ENCODE data around the gene RSPH1. TPM values are rescaled to one million over a fixed set of nuclear protein-coding genes. Genes with fewer than 3 reads are reported as not detected.

The RSPH1 gene
- total RNA-seq, 4 donors from 2014 or later = 0.81 to 3.2 (median 2.0) TPM

- H3K36me3 ChIP-seq = no peaks in the 10 kb centered on the region
- H3K27ac ChIP-seq = no peak overlapping the region
- no peak for TF ChIP-seq POLR2A (IDR thresholded peaks at IDR 0.05)
- TF ChIP-seq POLR2AphosphoS5 (IDR thresholded peaks at IDR 0.05) = no peak
- TF ChIP-seq EP300 (IDR thresholded peaks at IDR 0.05) = no peak
- no peak for TF ChIP-seq CTCF (IDR thresholded peaks at IDR 0.05)
- H3K9me3 ChIP-seq = no peaks in the 10 kb centered on the region
- H3K27me3 ChIP-seq = no peaks in the 10 kb centered on the region
- 77% methylated on average over 19 of the region's 19 CpGs for WGBS
- peaks cover 3% of the 10 kb centered on the region for H3K4me1 ChIP-seq
- no peak overlapping the region for H3K4me3 ChIP-seq
- no peak for DNase-seq (ENCODE audit: low spot score in 2 of 2)
Measured at GRCh38 chr21:42453986-42454570, 41.9 kb downstream of the RSPH1 start.

DNA sequence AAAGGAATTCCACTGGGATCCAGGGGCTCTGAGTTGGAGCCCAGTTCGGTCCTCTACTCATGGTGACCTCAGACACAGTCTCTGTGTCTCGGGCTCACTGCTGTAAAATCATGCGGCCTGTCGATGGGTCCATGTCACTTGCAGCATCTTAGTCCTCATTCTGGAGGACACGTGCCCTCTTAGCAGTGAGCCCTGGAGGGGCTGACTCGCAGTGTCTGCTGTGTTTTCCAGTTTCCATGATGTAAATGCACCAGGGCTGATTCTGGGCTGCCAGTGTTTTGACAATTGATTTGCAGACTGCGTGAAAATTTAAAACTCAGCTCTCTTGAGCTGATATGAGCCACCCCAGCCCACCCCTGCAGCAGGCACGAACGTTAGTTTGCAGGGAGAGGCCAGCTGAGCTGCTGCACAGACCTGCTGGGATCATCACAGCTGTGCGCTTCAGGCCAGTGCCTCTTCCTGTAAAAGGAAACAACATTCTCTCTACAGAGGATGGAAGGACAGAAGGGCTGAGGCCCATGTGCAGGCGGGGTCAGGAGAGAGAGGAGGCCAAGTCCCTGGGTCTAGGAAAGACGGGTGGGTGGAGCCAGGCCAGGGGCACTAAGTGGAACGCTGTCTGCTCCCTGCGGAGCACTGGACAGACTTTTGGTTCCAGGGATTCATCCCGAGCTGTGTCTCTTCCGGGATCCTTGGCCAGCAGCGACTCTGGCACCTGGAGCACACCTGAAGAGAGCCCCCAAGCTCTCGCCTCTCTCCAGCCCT lies 42.6 kb downstream of the RSPH1 start:
- H3K9me3 ChIP-seq = no peaks in the 10 kb centered on the region
- H3K36me3 ChIP-seq = no peaks in the 10 kb centered on the region
- H3K27ac ChIP-seq = no peak overlapping the region
- no peak overlapping the region for H3K4me3 ChIP-seq
- 55% methylated on average over 18 of the region's 18 CpGs for WGBS
- TF ChIP-seq CTCF (IDR thresholded peaks at IDR 0.05) = no peak
- no peak for DNase-seq (ENCODE audit: low spot score in 2 of 2)
- H3K27me3 ChIP-seq = no peaks in the 10 kb centered on the region
- peaks cover 3% of the 10 kb centered on the region for H3K4me1 ChIP-seq

DNA sequence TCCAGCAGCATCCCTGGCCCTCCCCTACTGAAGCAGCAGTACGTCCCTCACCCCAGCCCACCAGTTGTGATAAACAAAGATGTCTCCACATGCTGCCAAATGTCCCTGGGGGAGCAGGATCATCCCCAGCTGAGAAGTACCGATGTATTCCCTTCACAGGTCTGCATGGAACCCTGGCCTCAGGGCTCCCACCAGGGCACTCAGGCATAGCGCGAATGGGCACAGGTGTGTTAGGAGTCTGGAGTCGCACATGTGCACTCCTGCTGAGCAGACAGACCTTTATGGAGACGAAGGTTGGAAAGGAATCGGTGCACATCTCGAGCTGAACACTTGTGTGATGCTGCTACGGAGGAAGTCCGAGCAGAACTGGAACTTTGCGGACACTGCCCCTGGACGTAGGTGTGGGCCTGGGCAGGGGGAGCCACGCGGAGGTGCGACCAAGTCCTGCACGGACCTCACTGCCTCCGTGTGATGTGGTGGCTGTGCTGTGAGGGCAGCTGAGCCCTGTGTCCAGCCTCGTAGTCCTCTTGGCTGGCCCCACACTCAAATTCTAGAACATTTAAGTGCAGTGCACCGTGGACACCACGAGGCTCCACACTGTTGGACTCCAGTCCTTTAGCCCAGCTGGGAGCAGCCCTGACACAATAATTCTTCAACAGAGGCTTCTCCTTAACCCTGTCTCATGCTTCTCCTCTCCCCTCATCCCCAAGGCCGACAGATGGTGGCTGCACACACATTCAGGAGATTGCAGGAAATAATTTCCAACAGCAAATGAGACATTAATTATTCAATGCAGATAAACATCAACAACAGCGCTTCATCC lies 43.4 kb downstream of the RSPH1 start:
- Histone ChIP-seq H3K36me3 (no peaks in the 10 kb centered on the region), H3K9me3 (no peaks in the 10 kb centered on the region), H3K4me3 (no peak overlapping the region), H3K27me3 (no peaks in the 10 kb centered on the region), H3K27ac (no peak overlapping the region), H3K4me1 (peaks cover 3% of the 10 kb centered on the region)
- TF ChIP-seq POLR2A (IDR thresholded peaks at IDR 0.05) = no peak
- no peak for TF ChIP-seq POLR2AphosphoS5 (IDR thresholded peaks at IDR 0.05)
- no peak for TF ChIP-seq CTCF (IDR thresholded peaks at IDR 0.05)
- no peak for TF ChIP-seq EP300 (IDR thresholded peaks at IDR 0.05)
- 89% methylated on average over 11 of the region's 22 CpGs for WGBS
- DNase-seq (ENCODE audit: low spot score in 2 of 2) = no peak

- no peak overlapping the region for H3K27ac ChIP-seq
- 94% methylated on average over 9 of the region's 9 CpGs for WGBS
- no peaks in the 10 kb centered on the region for H3K27me3 ChIP-seq
- TF ChIP-seq POLR2A (IDR thresholded peaks at IDR 0.05) = no peak
- no peak for TF ChIP-seq POLR2AphosphoS5 (IDR thresholded peaks at IDR 0.05)
- no peak for TF ChIP-seq CTCF (IDR thresholded peaks at IDR 0.05)
- TF ChIP-seq EP300 (IDR thresholded peaks at IDR 0.05) = no peak
- H3K9me3 ChIP-seq = no peaks in the 10 kb centered on the region
- H3K4me1 ChIP-seq = peaks cover 3% of the 10 kb centered on the region
- DNase-seq (ENCODE audit: low spot score in 2 of 2) = no peak
- H3K4me3 ChIP-seq = no peak overlapping the region
- no peaks in the 10 kb centered on the region for H3K36me3 ChIP-seq
Measured at GRCh38 chr21:42451941-42452340, 44.1 kb downstream of the RSPH1 start.

- Histone ChIP-seq H3K4me1 (peaks cover 3% of the 10 kb centered on the region), H3K27me3 (peaks cover 5% of the 10 kb centered on the region), H3K36me3 (no peaks in the 10 kb centered on the region), H3K27ac (no peak overlapping the region), H3K9me3 (no peaks in the 10 kb centered on the region), H3K4me3 (no peak overlapping the region)
- TF ChIP-seq POLR2A (IDR thresholded peaks at IDR 0.05) (no peak), POLR2AphosphoS5 (IDR thresholded peaks at IDR 0.05) (no peak), CTCF (IDR thresholded peaks at IDR 0.05) (no peak), EP300 (IDR thresholded peaks at IDR 0.05) (no peak)
- DNase-seq (ENCODE audit: low spot score in 2 of 2) = no peak
- WGBS = 76% methylated on average over 3 of the region's 3 CpGs
Measured at GRCh38 chr21:42448686-42449085, 47.3 kb downstream of the RSPH1 start.
